Measurements from ENCODE around the gene CCDC8. TPM values are rescaled to one million over a fixed set of nuclear protein-coding genes. Genes with fewer than 3 reads are reported as not detected.
A peak's percentile ranks its signal among the peaks of the same experiment; 100 is the strongest.

Gene CCDC8
- not detected for polyA plus RNA-seq

- Mint-ChIP-seq H3K4me3 (peak within 1 kb of the TSS in 1 of 4 donors; percentile 35), H3K9me3 (no peaks in the 10 kb centered on the region), H3K4me1 (peaks cover 0 to under 1% (median 0%) of the 10 kb centered on the region in 3 donors), H3K36me3 (no peaks in the 10 kb centered on the region), H3K27ac (peak within 1 kb of the TSS in 1 of 3 donors; percentile 19), H3K27me3 (peaks cover 64% of the 10 kb centered on the region)
Observed at GRCh38 chr19:46413262-46414031, at the start of gene CCDC8. CCDC8 (minus strand) TSS chr19:46413564; CDS start chr19:46412810, 754 bp downstream.

- no peak overlapping the region for H3K4me3 Mint-ChIP-seq
- peaks cover 0 to 3% (median 1%) of the 10 kb centered on the region in 3 donors for H3K9me3 Mint-ChIP-seq
- no peaks in the 10 kb centered on the region for H3K36me3 Mint-ChIP-seq
- H3K27ac Mint-ChIP-seq = no peak overlapping the region
- H3K4me1 Mint-ChIP-seq = peaks cover under 1 to 4% (median 3%) of the 10 kb centered on the region in 3 donors
- H3K27me3 Mint-ChIP-seq = peaks cover 20% of the 10 kb centered on the region
Observed at GRCh38 chr19:46461537-46461936, 48.2 kb upstream of the CCDC8 start.

- Mint-ChIP-seq H3K9me3 (peaks cover 0 to 3% (median 1%) of the 10 kb centered on the region in 3 donors), H3K4me3 (no peak overlapping the region), H3K4me1 (no peaks in the 10 kb centered on the region), H3K27me3 (peaks cover 16% of the 10 kb centered on the region), H3K36me3 (no peaks in the 10 kb centered on the region), H3K27ac (no peak overlapping the region)
Observed at GRCh38 chr19:46460981-46461380, 47.6 kb upstream of the CCDC8 start.

GRCh38 chr19:46460055-46460454 lies 46.7 kb upstream of the CCDC8 start:
- H3K27me3 Mint-ChIP-seq = peaks cover 16% of the 10 kb centered on the region

GRCh38 chr19:46456930-46457329 lies 43.6 kb upstream of the CCDC8 start:
- no peaks in the 10 kb centered on the region for H3K4me1 Mint-ChIP-seq
- peaks cover 11% of the 10 kb centered on the region for H3K27me3 Mint-ChIP-seq
- peaks cover 0 to 3% (median 2%) of the 10 kb centered on the region in 3 donors for H3K9me3 Mint-ChIP-seq
- no peak overlapping the region for H3K27ac Mint-ChIP-seq
- no peaks in the 10 kb centered on the region for H3K36me3 Mint-ChIP-seq
- H3K4me3 Mint-ChIP-seq = no peak overlapping the region

More at GRCh38 chr19:46460055-46460454, 46.7 kb upstream of the CCDC8 start:
- Mint-ChIP-seq H3K9me3 (peaks cover 0 to 3% (median 0%) of the 10 kb centered on the region in 3 donors), H3K4me3 (no peak overlapping the region), H3K4me1 (no peaks in the 10 kb centered on the region), H3K27ac (no peak overlapping the region), H3K36me3 (no peaks in the 10 kb centered on the region)

- H3K36me3 Mint-ChIP-seq = no peaks in the 10 kb centered on the region
- H3K4me1 Mint-ChIP-seq = no peaks in the 10 kb centered on the region
- no peak overlapping the region for H3K4me3 Mint-ChIP-seq
- H3K27ac Mint-ChIP-seq = no peak overlapping the region
- H3K9me3 Mint-ChIP-seq = peaks cover 6 to 10% (median 8%) of the 10 kb centered on the region in 3 donors
- peaks cover 8% of the 10 kb centered on the region for H3K27me3 Mint-ChIP-seq
Observed at GRCh38 chr19:46454244-46454643, 40.9 kb upstream of the CCDC8 start.

- H3K4me1 Mint-ChIP-seq = no peaks in the 10 kb centered on the region
- no peak overlapping the region for H3K4me3 Mint-ChIP-seq
- no peaks in the 10 kb centered on the region for H3K36me3 Mint-ChIP-seq
- H3K9me3 Mint-ChIP-seq = peaks cover 7 to 10% (median 8%) of the 10 kb centered on the region in 3 donors
- H3K27me3 Mint-ChIP-seq = peaks cover 5% of the 10 kb centered on the region
- no peak overlapping the region for H3K27ac Mint-ChIP-seq
Observed at GRCh38 chr19:46453661-46454060, 40.3 kb upstream of the CCDC8 start.

- no peaks in the 10 kb centered on the region for H3K4me1 Mint-ChIP-seq
Observed at GRCh38 chr19:46452186-46452585, 38.8 kb upstream of the CCDC8 start.

GRCh38 chr19:46451352-46451751 lies 38.0 kb upstream of the CCDC8 start:
- Mint-ChIP-seq H3K36me3 (no peaks in the 10 kb centered on the region), H3K4me1 (no peaks in the 10 kb centered on the region), H3K9me3 (peaks cover 7 to 8% (median 8%) of the 10 kb centered on the region in 3 donors), H3K4me3 (no peak overlapping the region), H3K27ac (no peak overlapping the region), H3K27me3 (peaks cover 2% of the 10 kb centered on the region)

More at GRCh38 chr19:46452186-46452585, 38.8 kb upstream of the CCDC8 start:
- Mint-ChIP-seq H3K4me3 (no peak overlapping the region), H3K9me3 (peaks cover 7 to 8% (median 8%) of the 10 kb centered on the region in 3 donors), H3K27ac (no peak overlapping the region), H3K27me3 (peaks cover 2% of the 10 kb centered on the region), H3K36me3 (no peaks in the 10 kb centered on the region)

GRCh38 chr19:46450737-46451136 lies 37.4 kb upstream of the CCDC8 start:
- Mint-ChIP-seq H3K4me3 (no peak overlapping the region), H3K4me1 (no peaks in the 10 kb centered on the region), H3K9me3 (peaks cover 7 to 8% (median 8%) of the 10 kb centered on the region in 3 donors), H3K27me3 (peaks cover 7% of the 10 kb centered on the region), H3K36me3 (peaks cover 1% of the 10 kb centered on the region), H3K27ac (no peak overlapping the region)

GRCh38 chr19:46449228-46449627 lies 35.9 kb upstream of the CCDC8 start:
- Mint-ChIP-seq H3K27ac (no peak overlapping the region), H3K36me3 (peaks cover 1% of the 10 kb centered on the region), H3K4me3 (no peak overlapping the region), H3K27me3 (peaks cover 7% of the 10 kb centered on the region), H3K4me1 (no peaks in the 10 kb centered on the region), H3K9me3 (peaks cover 7 to 8% (median 8%) of the 10 kb centered on the region in 3 donors)

- no peak overlapping the region for H3K27ac Mint-ChIP-seq
- peaks cover 7% of the 10 kb centered on the region for H3K27me3 Mint-ChIP-seq
- H3K4me3 Mint-ChIP-seq = no peak overlapping the region
- peaks cover 1% of the 10 kb centered on the region for H3K36me3 Mint-ChIP-seq
- H3K9me3 Mint-ChIP-seq = peaks cover 7 to 8% (median 7%) of the 10 kb centered on the region in 3 donors
- H3K4me1 Mint-ChIP-seq = no peaks in the 10 kb centered on the region
Observed at GRCh38 chr19:46448601-46449000, 35.2 kb upstream of the CCDC8 start.

GRCh38 chr19:46447824-46448223 lies 34.5 kb upstream of the CCDC8 start:
- peaks cover 7% of the 10 kb centered on the region for H3K27me3 Mint-ChIP-seq
- no peak overlapping the region for H3K27ac Mint-ChIP-seq
- peaks cover 1% of the 10 kb centered on the region for H3K36me3 Mint-ChIP-seq
- peaks cover 7 to 12% (median 9%) of the 10 kb centered on the region in 3 donors for H3K9me3 Mint-ChIP-seq
- no peak overlapping the region for H3K4me3 Mint-ChIP-seq
- peaks cover 0 to 3% (median 0%) of the 10 kb centered on the region in 3 donors for H3K4me1 Mint-ChIP-seq

GRCh38 chr19:46447006-46447405 lies 33.6 kb upstream of the CCDC8 start:
- Mint-ChIP-seq H3K4me1 (peaks cover 0 to 3% (median 0%) of the 10 kb centered on the region in 3 donors), H3K27ac (no peak overlapping the region), H3K4me3 (no peak overlapping the region), H3K27me3 (peaks cover 7% of the 10 kb centered on the region), H3K9me3 (peaks cover 7 to 12% (median 9%) of the 10 kb centered on the region in 3 donors), H3K36me3 (peaks cover 1% of the 10 kb centered on the region)

- Mint-ChIP-seq H3K27me3 (peaks cover 5% of the 10 kb centered on the region), H3K27ac (no peak overlapping the region), H3K4me3 (no peak overlapping the region), H3K36me3 (peaks cover 1% of the 10 kb centered on the region), H3K4me1 (peaks cover 0 to 3% (median 0%) of the 10 kb centered on the region in 3 donors), H3K9me3 (peaks cover 7 to 12% (median 9%) of the 10 kb centered on the region in 3 donors)
Observed at GRCh38 chr19:46446021-46446420, 32.7 kb upstream of the CCDC8 start.

All from IgD-negative memory B cell (primary cell).